DOHH2 (cell line): ENCODE data around the gene PTPDC1.

ENCODE experiments used
- CTCF ChIP-seq: fragments of 200-600 bp; sonication (generic); IDR thresholded peaks from one replicate; pipeline ENCODE4 v1.5.1; 2014; ENCODE audit warnings: antibody characterized with exemption, mild to moderate bottlenecking, low read depth, low read length; ENCODE audit not compliant: poor library complexity, severe bottlenecking
- EZH2phosphoT487 ChIP-seq: fragments of 200-600 bp; sonication (generic); IDR thresholded peaks from 2 replicates; pipeline ENCODE4 v1.6.1; 2017; ENCODE audit warnings: borderline replicate concordance, mild to moderate bottlenecking, antibody characterized with exemption, low read length, moderate library complexity, mixed read lengths

GRCh38 chr9:94081864-94082463 lies 2.3 kb upstream of the PTPDC1 start:
- no peak for TF ChIP-seq CTCF
- TF ChIP-seq EZH2phosphoT487 = no peak
